C4-2B (cell line): ENCODE results near the gene GMEB1.
"Not testable (repeated sequence)": the region's sequence is repeated elsewhere in the genome, so short reads cannot be mapped to it uniquely, and the experiment has no call there.

ENCODE experiments used
- H3K27ac ChIP-seq: fragments of 450-650 bp; 2 replicates; pipeline ENCODE4 v1.5.1; 2017
- CTCF ChIP-seq: fragments of 450-650 bp; conservative IDR thresholded peaks from 2 replicates; pipeline ENCODE4 v1.5.1; 2017; ENCODE audit warnings: mild to moderate bottlenecking
- ZFX ChIP-seq: fragments of 450-650 bp; IDR thresholded peaks from 2 replicates; pipeline ENCODE4 v1.6.1; 2017

GMEB1 gene

DNA sequence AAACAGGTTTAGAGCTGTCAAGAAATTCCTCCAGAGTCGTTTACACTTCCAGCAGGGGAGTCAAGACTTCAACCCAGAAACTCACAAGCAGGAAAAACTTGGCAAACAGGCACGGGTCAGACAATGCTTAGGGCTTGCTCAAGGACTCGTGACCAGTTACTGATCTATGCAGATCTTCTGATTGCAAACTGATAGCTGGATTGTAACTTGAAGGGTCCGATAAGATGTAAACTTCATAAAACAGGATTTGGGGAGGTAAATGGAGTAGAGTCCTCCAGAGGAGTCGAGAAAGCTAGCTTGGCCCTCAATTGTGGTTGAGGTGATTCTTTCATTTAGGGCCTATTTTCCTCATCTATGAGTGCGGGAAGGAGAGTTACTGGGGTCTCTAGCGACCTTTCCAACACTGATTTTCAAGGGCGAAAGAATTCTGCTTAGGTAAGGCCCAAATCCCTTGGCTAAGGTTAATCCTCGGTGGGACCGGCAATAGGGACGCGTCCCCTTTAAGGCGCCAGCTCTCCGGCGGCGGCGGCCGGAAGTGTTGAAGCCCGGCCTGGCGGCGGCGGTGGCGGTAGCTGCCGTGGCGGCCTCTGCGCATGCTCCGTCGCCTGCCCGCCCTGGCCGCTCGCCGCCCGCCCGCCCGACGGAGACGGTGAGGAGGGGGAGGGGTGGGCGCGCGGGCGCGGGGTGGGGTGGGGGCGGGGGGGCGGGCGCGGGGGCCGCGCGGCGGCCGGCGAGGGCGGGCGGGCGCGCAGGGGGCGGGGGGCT, at the start of gene GMEB1:
GMEB1 (plus strand) TSS at position 594 of the 765 bp plus-strand sequence. CDS start 14,829 bp downstream, outside the sequence.
- TF ChIP-seq ZFX (peak; percentile 27; the same call in 1 of the 2 replicates), CTCF (no peak)
- H3K27ac ChIP-seq: peak within 1 kb of the TSS; percentile 97

DNA sequence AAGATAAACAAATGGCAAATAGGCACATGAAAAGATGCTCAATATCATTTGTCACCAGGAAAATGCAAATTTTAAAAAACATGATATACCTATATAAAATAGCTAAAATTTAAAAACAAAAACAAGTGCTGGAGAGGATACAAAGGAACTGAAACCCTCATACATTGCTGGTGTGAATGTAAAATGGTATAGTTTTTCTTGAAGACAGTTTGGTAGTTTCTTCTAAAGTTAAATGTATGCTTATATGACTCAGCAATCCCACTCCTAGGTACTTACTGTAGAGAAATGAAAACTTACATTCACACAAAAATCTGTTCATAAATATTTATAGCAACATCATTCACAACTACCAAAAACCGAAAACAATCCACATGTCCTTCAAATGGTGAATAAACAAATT, 36.9 kb upstream of the GMEB1 start:
- H3K27ac ChIP-seq: no peak overlapping the region
- no peak for TF ChIP-seq CTCF

DNA sequence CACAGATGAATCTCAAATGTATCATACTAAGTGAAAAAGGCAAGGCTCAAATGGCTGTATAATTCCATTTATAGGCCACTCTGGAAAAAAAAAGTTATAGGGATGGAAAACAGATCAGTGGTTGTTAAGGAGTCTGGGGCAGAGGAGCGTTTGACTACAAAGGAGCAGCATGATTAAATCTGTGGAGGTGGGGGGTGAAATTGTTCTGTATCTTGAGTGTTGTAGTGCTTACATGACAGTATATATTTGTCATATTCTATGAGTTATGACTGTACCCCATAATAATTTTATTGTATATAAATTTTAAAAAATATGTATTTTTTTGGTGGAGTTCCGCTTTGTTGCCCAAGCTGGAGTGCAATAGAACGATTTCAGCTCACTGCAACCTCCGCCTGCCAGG, 36.0 kb upstream of the GMEB1 start:
- no peak for TF ChIP-seq CTCF
- no peak overlapping the region for H3K27ac ChIP-seq

DNA sequence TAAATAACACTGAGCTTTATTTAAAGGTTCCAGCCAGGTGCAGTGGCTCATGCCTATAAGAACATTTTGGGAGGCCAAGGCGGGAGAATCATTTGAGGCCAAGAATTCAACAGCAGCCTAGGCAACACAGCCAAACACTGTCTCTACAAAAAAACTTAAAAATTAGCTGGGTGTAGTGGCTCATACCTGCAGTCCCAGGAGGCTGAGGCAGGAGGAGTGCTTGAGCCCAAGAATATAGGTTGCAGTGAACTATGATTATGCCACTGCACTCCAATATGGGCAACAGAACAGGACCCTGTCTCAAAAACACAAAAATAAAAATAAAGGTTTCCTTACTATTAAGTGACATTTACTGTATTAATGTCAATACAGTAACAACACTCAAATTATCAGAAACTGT, 27.8 kb upstream of the GMEB1 start:
- TF ChIP-seq CTCF (no peak; the same call in 1 of the 2 replicates), ZFX (no peak)
- no peak overlapping the region for H3K27ac ChIP-seq

DNA sequence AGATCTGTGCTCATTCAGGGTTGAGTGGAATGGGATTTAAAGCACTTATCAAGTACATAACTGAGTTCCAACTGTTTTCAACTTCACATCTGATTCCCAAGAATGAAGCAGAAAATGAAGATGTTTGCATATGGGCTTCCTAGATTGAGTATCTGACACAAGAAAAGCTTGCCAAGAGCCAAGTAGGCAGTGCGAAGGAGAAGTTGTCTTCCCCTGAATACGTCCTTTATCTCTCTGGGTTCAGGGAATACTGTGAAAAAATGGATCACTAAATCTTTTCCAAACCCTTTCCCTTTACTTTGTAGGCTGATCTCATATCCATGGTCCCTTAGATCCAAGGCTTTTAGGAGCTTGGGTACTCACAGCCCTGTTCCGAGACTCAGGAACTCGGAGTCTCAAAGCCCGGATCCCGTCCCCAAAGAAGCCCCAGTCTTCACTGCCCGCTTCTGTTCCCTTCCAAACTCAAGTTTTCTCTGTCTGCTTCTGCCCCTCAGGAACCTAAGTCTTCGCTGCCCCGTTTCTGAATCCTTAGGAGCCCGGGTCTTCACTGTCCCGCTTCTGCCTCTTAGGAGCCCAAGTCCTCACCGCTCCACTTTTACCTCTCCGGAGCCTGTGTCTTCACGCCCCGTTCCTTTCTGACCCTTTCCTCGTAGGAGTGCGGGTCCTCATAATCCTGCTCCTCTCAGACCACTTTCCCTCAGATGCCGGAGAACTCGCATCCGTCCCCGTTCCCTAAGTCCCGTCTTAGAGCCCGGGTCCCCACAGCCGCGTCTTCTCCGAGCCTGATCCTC, 26.3 kb upstream of the GMEB1 start:
- peak overlapping the region; percentile 92 for H3K27ac ChIP-seq

DNA sequence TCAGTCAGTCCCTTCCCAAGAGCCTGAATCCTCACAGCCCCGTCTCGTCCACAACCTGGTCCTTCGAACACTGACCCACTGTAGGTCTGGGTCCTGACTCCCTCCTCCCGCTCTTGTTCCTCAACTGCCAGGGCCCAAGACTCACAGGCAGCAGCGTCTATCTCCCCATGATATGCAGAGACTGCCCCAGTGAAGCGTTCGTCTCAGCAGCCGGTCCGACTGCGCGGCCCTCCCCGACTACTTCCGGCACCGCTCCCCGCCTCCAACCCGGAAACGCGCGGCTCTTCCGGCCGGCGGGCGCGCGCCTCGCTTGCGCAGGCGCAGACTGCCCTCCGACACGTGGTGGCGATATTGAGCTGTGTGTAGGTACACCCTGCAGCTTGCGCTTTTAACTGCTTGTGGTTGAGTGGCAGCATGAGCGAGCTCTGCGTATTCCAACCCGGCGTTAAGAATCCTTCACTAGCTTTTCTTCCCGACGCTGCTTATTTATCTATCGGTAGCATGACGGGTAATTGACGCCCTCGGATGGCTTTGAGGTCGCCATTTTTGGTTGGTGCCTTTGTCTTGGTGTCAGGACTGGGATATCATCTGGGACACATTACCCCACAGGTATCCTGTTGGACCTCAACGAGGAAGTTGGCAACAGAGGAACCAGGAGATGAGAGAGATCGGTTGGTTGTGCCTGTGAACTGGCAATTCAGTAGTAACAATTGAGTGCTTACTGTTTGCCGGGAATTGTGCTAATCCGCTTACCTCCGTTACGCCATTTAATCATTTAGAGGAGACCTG, 25.5 kb upstream of the GMEB1 start, which contains the start of gene TAF12:
TAF12 (minus strand) TSS at position 221 of the 789 bp plus-strand sequence. CDS start 20,986 bp downstream, outside the sequence.
- H3K27ac ChIP-seq: peak within 1 kb of the TSS; percentile 92
- TF ChIP-seq ZFX (peak; percentile 56; the same call in 1 of the 2 replicates), CTCF (peak; percentile 53)

More for the DNA sequence above, 26.3 kb upstream of the GMEB1 start:
- no peak for TF ChIP-seq ZFX

DNA sequence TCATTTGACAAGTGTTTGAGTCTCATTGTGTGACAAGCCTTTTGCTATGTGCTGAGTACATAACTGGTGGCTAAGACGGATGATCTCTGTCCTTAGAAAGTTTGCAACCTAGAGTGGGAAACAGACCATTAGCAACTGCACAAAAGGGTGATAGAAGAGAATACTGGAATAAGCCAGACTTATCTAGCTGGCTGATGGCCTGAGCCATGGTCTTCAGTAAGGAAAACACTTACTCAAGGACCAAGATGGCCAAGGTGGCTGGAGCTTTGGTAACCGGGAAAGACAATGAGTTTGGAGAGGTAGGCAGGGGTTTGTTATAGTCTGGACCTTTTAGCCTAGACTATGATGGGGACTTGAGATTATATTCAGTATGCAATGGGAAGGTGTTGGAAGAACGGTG, 24.1 kb upstream of the GMEB1 start:
- TF ChIP-seq ZFX (no peak), CTCF (no peak)
- peak overlapping the region; percentile 92; the same call in 1 of the 2 replicates for H3K27ac ChIP-seq

GRCh38 chr1:28645406-28645805, 23.2 kb upstream of the GMEB1 start:
- not testable (repeated sequence) for H3K27ac ChIP-seq
